A549 (cell line): ENCODE data around the gene GAS7. TPM values are rescaled to one million over a fixed set of nuclear protein-coding genes. Genes with fewer than 3 reads are reported as not detected.

ENCODE experiments used
- ATAC-seq, 2 experiments: fragments of 200-7000 bp in 1 of 2; fragments of >200 bp in 1 of 2; cut with Nextera tagmentation in 1 of 2; cut with Tn5 transposase in 1 of 2; 3 replicates each; pipeline versions ENCODE4 v1.8.0 to v1.9.1; 2018 to 2020; ENCODE audit warnings: mild to moderate bottlenecking in 1 of 2, moderate library complexity in 1 of 2
- CTCF ChIA-PET: fragments of 300-600 bp; sonication (Branson Sonifier 250); formaldehyde crosslinking; extraction: SDS; loops from one replicate; lab custom pipeline; 2021; ENCODE audit warnings: antibody characterized with exemption, inconsistent platforms; lab: Yijun Ruan, JAX
- POLR2A ChIA-PET: fragments of 350-600 bp; formaldehyde crosslinking; extraction: SDS; loops from one replicate; lab custom pipeline; 2021; ENCODE audit warnings: antibody characterized with exemption, inconsistent platforms; lab: Yijun Ruan, JAX
- DNase-seq, 2 experiments: peaks; one replicate each; pipeline versions ENCODE4 v3.0.0 to v3.0.0-alpha.2; 2011 to 2016; ENCODE audit warnings: low read depth in 1 of 2, low spot score in 1 of 2
- FAIRE-seq: peaks from 2 replicates; lab custom pipeline; 2011; peaks lifted over from hg19 to GRCh38; lab: Jason Lieb, UNC
- H3K27ac ChIP-seq, 2 experiments: fragments of >200 bp; sonication (Bioruptor Twin); formaldehyde crosslinking; 3 replicates each; pipeline ENCODE4 v1.5.1; 2016 to 2017
- H3K4me1 ChIP-seq: fragments of >200 bp; sonication (Bioruptor Twin); formaldehyde crosslinking; 3 replicates; pipeline ENCODE4 v1.6.1; 2016
- H3K4me2 ChIP-seq: fragments of >200 bp; sonication (Bioruptor Twin); formaldehyde crosslinking; 3 replicates; pipeline ENCODE4 v1.6.1; 2016
- H3K4me3 ChIP-seq: fragments of >200 bp; sonication (Bioruptor Twin); formaldehyde crosslinking; 3 replicates; pipeline ENCODE4 v1.5.1; 2016
- H3K9me3 ChIP-seq: fragments of >200 bp; sonication (Bioruptor Twin); formaldehyde crosslinking; 3 replicates; pipeline ENCODE4 v1.6.1; 2016
- ATOH8 ChIP-seq: fragments of 250-450 bp; sonication (Bioruptor Pico); IDR thresholded peaks from 2 replicates; pipeline ENCODE4 v1.5.0; 2020; ENCODE audit warnings: low read depth, mild to moderate bottlenecking, moderate library complexity
- BHLHE40 ChIP-seq: IDR thresholded peaks from 2 replicates; pipeline ENCODE4 v1.6.1; 2012; ENCODE audit warnings: low read depth, low read length, inconsistent platforms
- CBX2 ChIP-seq: fragments of 200-600 bp; sonication (generic); IDR thresholded peaks from 2 replicates; pipeline ENCODE4 v1.6.1; 2016; ENCODE audit warnings: low read depth, mild to moderate bottlenecking, borderline replicate concordance
- CEBPB ChIP-seq, 2 experiments: fragments of >200 bp in 1 of 2; sonication (Bioruptor Twin) in 1 of 2; formaldehyde crosslinking in 1 of 2; IDR thresholded peaks; 2 replicates each; pipeline ENCODE4 v1.6.1; 2012 to 2016
- FOSB ChIP-seq: fragments of 250-450 bp; sonication (Bioruptor Pico); IDR thresholded peaks from 2 replicates; pipeline ENCODE4 v1.5.0; 2020; ENCODE audit warnings: mild to moderate bottlenecking, moderate library complexity
- FOSL2 ChIP-seq, 2 experiments: fragments of 450-650 bp in 1 of 2; fragments of >200 bp in 1 of 2; sonication (Bioruptor Twin) in 1 of 2; formaldehyde crosslinking; IDR thresholded peaks; 2 replicates each; pipeline versions ENCODE4 v1.5.0 to v1.6.1; 2016 to 2020; ENCODE audit warnings: mild to moderate bottlenecking in 1 of 2, moderate library complexity in 1 of 2
- FOXS1 ChIP-seq: fragments of 250-450 bp; sonication (Bioruptor Pico); IDR thresholded peaks from 2 replicates; pipeline ENCODE4 v1.5.0; 2020; ENCODE audit warnings: mild to moderate bottlenecking, moderate library complexity
- GATA3 ChIP-seq: IDR thresholded peaks from 2 replicates; pipeline ENCODE4 v1.6.1; 2012; ENCODE audit warnings: borderline replicate concordance
- HDAC2 ChIP-seq: fragments of 200-600 bp; sonication (generic); IDR thresholded peaks from 2 replicates; pipeline ENCODE4 v1.6.1; 2016
- HEYL ChIP-seq: fragments of 250-450 bp; sonication (Bioruptor Pico); IDR thresholded peaks from 2 replicates; pipeline ENCODE4 v1.8.0; 2021; ENCODE audit warnings: mild to moderate bottlenecking, moderate library complexity
- JUN ChIP-seq, 2 experiments: fragments of >200 bp; sonication (Bioruptor Twin); formaldehyde crosslinking; IDR thresholded peaks; 2 replicates in 1 of 2; 3 replicates in 1 of 2; pipeline ENCODE4 v1.6.1; 2016 to 2017
- JUNB ChIP-seq: fragments of >200 bp; sonication (Bioruptor Twin); formaldehyde crosslinking; IDR thresholded peaks from 2 replicates; pipeline ENCODE4 v1.6.1; 2016
- KDM5A ChIP-seq: fragments of 200-600 bp; sonication (generic); IDR thresholded peaks from 2 replicates; pipeline ENCODE4 v1.6.1; 2016; ENCODE audit warnings: antibody characterized with exemption, mild to moderate bottlenecking
- MYC ChIP-seq: IDR thresholded peaks from 2 replicates; pipeline ENCODE4 v1.6.1; 2012; ENCODE audit warnings: mild to moderate bottlenecking, inconsistent platforms, low read length, improper control_type of control experiment, borderline replicate concordance
- NPAS2 ChIP-seq: fragments of 250-450 bp; sonication (Bioruptor Pico); IDR thresholded peaks from 2 replicates; pipeline ENCODE4 v1.8.0; 2022; ENCODE audit warnings: mild to moderate bottlenecking, moderate library complexity, borderline replicate concordance
- PHF8 ChIP-seq: fragments of 200-600 bp; sonication (generic); IDR thresholded peaks from 2 replicates; pipeline ENCODE4 v1.6.1; 2016; ENCODE audit warnings: low read depth, mild to moderate bottlenecking, antibody characterized with exemption, moderate library complexity, borderline replicate concordance
- POLR2AphosphoS2 ChIP-seq: conservative IDR thresholded peaks from 2 replicates; pipeline ENCODE4 v1.6.1; 2012; ENCODE audit warnings: low read length, improper control_type of control experiment, inconsistent platforms
- RAD21 ChIP-seq, 2 experiments: fragments of >200 bp in 1 of 2; sonication (Bioruptor Twin) in 1 of 2; formaldehyde crosslinking in 1 of 2; IDR thresholded peaks in 1 of 2; conservative IDR thresholded peaks in 1 of 2; 2 replicates in 1 of 2; 3 replicates in 1 of 2; pipeline ENCODE4 v1.6.1; 2012 to 2018; ENCODE audit warnings: inconsistent platforms in 1 of 2
- RARB ChIP-seq: fragments of 250-450 bp; sonication (Bioruptor Pico); IDR thresholded peaks from 2 replicates; pipeline ENCODE4 v1.8.0; 2021; ENCODE audit warnings: mild to moderate bottlenecking, moderate library complexity
- RCOR1 ChIP-seq: fragments of 150-350 bp; IDR thresholded peaks from 2 replicates; pipeline ENCODE4 v1.6.1; 2014; ENCODE audit warnings: antibody characterized with exemption, low read length, low read depth
- RFX5 ChIP-seq: fragments of 450-650 bp; IDR thresholded peaks from 2 replicates; pipeline ENCODE4 v1.7.1; 2014; ENCODE audit warnings: antibody characterized with exemption, mild to moderate bottlenecking, moderate library complexity
- SMC3 ChIP-seq: fragments of >200 bp; sonication (Bioruptor Twin); formaldehyde crosslinking; IDR thresholded peaks from 3 replicates; pipeline ENCODE4 v1.6.1; 2018; ENCODE audit warnings: inconsistent platforms
- TFCP2L1 ChIP-seq: fragments of 250-450 bp; sonication (Bioruptor Pico); IDR thresholded peaks from 2 replicates; pipeline ENCODE4 v1.5.0; 2021; ENCODE audit warnings: mild to moderate bottlenecking
- ZC3H11A ChIP-seq: fragments of 450-650 bp; IDR thresholded peaks from 2 replicates; pipeline ENCODE4 v1.6.1; 2014; ENCODE audit warnings: antibody characterized with exemption, mild to moderate bottlenecking
- ZSCAN20 ChIP-seq: fragments of 250-450 bp; sonication (Bioruptor Pico); IDR thresholded peaks from 2 replicates; pipeline ENCODE4 v1.8.0; 2022; ENCODE audit warnings: mild to moderate bottlenecking, moderate library complexity
- WGBS: methylation state at CpG from one replicate; pipeline ENCODE4 v1.1.6; 2017; ENCODE audit errors: missing lambda C conversion rate; 5-methylcytosine and 5-hydroxymethylcytosine counted together
- polyA plus RNA-seq, 4 experiments: library from polyadenylated mRNA; depleted of rRNA in 3 of 4; stranded (reverse); fragments of >200 nt; fragmentation: RNase III in 1 of 4; extraction: RNeasy Plus Mini Kit Qiagen cat#74134 plus additional on column Dnase treatment in 1 of 4; gene quantifications; 2 replicates in 3 of 4; 3 replicates in 1 of 4; pipeline ENCODE4 v1.2.3, GENCODE V29; 2011 to 2017
- TF ChIP-seq, protein P1 (sequence below): IDR thresholded peaks from 2 replicates; pipeline ENCODE4 v1.6.1; 2012
- TF ChIP-seq, protein P2 (sequence below): fragments of >200 bp; sonication (Bioruptor Twin); formaldehyde crosslinking; IDR thresholded peaks from 3 replicates; pipeline ENCODE4 v1.6.1; 2016
- TF ChIP-seq, protein P3 (sequence below): fragments of >200 bp; sonication (Bioruptor Twin); formaldehyde crosslinking; IDR thresholded peaks from 3 replicates; pipeline ENCODE4 v1.5.1; 2016

Gene GAS7
- polyA plus RNA-seq, 2 of the 4 experiments (the other 2 are of a cell fraction) = 1.3 to 1.5 TPM

DNA sequence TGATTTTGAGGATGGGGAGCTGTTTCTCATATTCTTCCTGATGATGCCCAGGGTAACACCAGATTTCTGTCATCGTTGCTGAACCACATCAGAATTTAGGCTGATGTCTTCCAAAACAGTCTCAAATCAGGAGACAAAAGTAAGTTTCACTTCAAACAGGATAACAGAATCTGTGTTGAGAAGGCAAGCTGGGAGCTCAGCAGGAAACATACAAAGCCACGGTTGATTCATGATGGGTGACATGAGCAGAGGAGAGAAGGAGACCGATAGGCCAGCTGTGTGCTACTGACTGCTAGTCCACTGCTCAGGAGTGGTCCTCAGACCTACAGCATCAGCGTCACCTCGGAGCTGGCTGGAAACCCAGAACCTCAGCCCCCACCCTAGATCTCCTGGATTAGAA is 230.4 kb downstream of the GAS7 start (continued):
- no peak for TF ChIP-seq ATOH8

DNA sequence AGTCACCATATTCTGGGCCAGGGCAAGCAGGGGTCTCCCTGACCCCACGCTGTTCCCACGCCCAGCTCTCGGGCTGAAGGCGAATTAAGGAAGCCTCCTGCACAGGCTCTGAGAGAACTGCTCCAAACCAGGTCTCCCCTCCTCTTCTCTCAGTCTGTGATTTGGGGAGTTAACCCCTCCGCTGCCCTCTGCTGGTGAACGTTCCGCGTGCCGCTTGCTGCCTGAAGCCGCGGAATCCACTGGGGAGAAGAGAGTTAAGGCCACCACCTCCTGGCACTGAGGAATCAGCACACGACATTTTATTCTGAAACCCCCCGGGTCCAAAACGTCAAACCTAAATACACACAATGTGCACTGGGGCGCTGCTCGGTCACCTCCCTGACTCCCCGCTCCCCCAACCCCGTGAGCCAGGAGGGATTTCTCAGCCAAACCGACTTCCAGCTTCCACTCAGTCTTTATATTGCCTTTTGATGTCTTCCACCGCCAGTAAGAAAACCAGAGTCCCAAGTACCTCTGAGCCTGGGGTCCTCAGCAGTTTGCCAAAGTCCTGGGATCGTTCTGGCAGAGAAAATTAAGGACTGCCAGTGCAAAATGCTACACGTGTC is 238.9 kb downstream of the GAS7 start:
- peak; percentile 74 to 91 for DNase-seq
- peak; percentile 77 to 91 for ATAC-seq
- TF ChIP-seq ATOH8 (no peak), NPAS2 (no peak), KDM5A (no peak), GATA3 (no peak), HDAC2 (no peak), HEYL (CRISPR knock-in tag) (no peak), ZSCAN20 (CRISPR knock-in tag) (no peak), RAD21 (conservative IDR thresholded peaks at IDR 0.05 in 1 of 2, IDR thresholded peaks at IDR 0.05 in 1 of 2) (peak; percentile 76 to 77), POLR2AphosphoS2 (no peak), SMC3 (peak; percentile 95), TFCP2L1 (CRISPR knock-in tag) (no peak), RCOR1 (no peak), JUNB (no peak), JUN (IDR thresholded peaks at IDR 0.05) (no peak), CBX2 (no peak)
- TF ChIP-seq, protein P1, sequence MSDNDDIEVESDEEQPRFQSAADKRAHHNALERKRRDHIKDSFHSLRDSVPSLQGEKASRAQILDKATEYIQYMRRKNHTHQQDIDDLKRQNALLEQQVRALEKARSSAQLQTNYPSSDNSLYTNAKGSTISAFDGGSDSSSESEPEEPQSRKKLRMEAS = peak; percentile 55; the same call in 1 of the 2 replicates
- TF ChIP-seq, protein P2, sequence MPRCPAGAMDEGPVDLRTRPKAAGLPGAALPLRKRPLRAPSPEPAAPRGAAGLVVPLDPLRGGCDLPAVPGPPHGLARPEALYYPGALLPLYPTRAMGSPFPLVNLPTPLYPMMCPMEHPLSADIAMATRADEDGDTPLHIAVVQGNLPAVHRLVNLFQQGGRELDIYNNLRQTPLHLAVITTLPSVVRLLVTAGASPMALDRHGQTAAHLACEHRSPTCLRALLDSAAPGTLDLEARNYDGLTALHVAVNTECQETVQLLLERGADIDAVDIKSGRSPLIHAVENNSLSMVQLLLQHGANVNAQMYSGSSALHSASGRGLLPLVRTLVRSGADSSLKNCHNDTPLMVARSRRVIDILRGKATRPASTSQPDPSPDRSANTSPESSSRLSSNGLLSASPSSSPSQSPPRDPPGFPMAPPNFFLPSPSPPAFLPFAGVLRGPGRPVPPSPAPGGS = no peak
- TF ChIP-seq, protein P3, sequence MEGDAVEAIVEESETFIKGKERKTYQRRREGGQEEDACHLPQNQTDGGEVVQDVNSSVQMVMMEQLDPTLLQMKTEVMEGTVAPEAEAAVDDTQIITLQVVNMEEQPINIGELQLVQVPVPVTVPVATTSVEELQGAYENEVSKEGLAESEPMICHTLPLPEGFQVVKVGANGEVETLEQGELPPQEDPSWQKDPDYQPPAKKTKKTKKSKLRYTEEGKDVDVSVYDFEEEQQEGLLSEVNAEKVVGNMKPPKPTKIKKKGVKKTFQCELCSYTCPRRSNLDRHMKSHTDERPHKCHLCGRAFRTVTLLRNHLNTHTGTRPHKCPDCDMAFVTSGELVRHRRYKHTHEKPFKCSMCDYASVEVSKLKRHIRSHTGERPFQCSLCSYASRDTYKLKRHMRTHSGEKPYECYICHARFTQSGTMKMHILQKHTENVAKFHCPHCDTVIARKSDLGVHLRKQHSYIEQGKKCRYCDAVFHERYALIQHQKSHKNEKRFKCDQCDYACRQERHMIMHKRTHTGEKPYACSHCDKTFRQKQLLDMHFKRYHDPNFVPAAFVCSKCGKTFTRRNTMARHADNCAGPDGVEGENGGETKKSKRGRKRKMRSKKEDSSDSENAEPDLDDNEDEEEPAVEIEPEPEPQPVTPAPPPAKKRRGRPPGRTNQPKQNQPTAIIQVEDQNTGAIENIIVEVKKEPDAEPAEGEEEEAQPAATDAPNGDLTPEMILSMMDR = peak; percentile 85
- peak; percentile 36 for FAIRE-seq
- 16% methylated on average over 22 of the region's 22 CpGs for WGBS
- Histone ChIP-seq H3K27ac (peak overlapping the region in 1 of 2 experiments; percentile 26; a peak in 2 of 6 replicates), H3K4me2 (peak overlapping the region; percentile 58), H3K4me1 (peaks cover 4% of the 10 kb centered on the region; the same call in 1 of the 3 replicates), H3K4me3 (no peak overlapping the region), H3K9me3 (no peaks in the 10 kb centered on the region)
- CTCF ChIA-PET = interaction anchor here (0.6 to 20.1 kb wide), 43 partner anchors 9 to 664 kb away, joined by 3 to 232 read pairs (median 4); no protein-coding TSS in a partner anchor
- POLR2A ChIA-PET = interaction anchor here (0.6 kb wide), 1 partner anchor 124 kb away, joined by 3 read pairs; no protein-coding TSS in a partner anchor

DNA sequence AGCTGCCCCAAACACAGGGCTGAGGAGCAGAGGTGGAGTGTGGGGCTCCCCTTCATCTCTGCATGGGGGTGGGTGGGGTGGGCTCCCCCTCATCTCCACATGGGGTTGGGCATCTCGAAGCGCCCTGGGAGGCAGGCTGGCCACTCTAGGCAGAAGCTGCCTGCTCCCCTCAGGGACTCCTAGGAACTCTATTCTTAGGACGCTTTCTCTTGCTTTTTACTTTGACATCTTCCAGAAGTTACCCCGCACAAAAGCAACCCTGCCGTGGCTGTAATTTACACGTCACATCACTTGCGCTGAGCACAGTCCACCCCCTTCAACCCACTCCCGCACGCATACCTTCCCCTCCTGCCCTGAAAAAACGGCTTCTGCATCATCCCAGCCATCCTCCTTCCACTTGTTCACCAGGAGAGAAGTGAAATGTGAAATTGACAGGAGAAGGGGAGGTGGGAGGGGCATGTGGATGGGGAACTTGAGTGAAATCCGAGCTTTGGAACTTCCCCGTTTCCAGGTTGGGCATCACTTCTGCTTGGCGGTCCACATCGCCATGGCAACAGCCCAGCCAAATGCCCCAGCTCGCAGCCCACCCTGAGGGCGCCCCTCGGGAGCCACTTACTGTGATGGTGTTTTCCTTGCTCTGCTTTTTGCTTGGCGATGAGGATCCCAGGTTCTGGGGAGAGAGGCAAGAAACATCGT is 239.7 kb downstream of the GAS7 start:
- no peak; a peak in 1 of 6 replicates for ATAC-seq
- ChIA-PET CTCF (interaction anchor here (0.6 to 20.1 kb wide), 34 partner anchors 8 to 665 kb away, joined by 3 to 232 read pairs (median 6); no protein-coding TSS in a partner anchor), POLR2A (no interaction called here)
- no peaks in the 10 kb centered on the region for H3K9me3 ChIP-seq
- DNase-seq = no peak
- no peak overlapping the region for H3K4me3 ChIP-seq
- peaks cover 4% of the 10 kb centered on the region; the same call in 1 of the 3 replicates for H3K4me1 ChIP-seq
- no peak for FAIRE-seq
- H3K27ac ChIP-seq = peak overlapping the region in 1 of 2 experiments; percentile 31; a peak in 1 of 6 replicates
- TF ChIP-seq PHF8 = no peak
- TF ChIP-seq FOSL2 (IDR thresholded peaks at IDR 0.05) = no peak
- no peak for TF ChIP-seq FOSL2 (CRISPR knock-in tag; IDR thresholded peaks at IDR 0.05)
- TF ChIP-seq ZC3H11A = no peak
- no peak for TF ChIP-seq RARB (CRISPR knock-in tag)
- TF ChIP-seq CEBPB (IDR thresholded peaks at IDR 0.05) = no peak
- no peak for TF ChIP-seq FOXS1 (CRISPR knock-in tag)
- no peak for TF ChIP-seq RFX5
- TF ChIP-seq, protein P1 = no peak
- no peak for TF ChIP-seq FOSB (CRISPR knock-in tag)
- TF ChIP-seq BHLHE40 = no peak
- TF ChIP-seq MYC = no peak
- TF ChIP-seq JUNB = no peak
- peak overlapping the region; percentile 58 for H3K4me2 ChIP-seq
- 44% methylated on average over 19 of the region's 19 CpGs for WGBS
